ENCODE results near the gene TOB1. TPM values are rescaled to one million over a fixed set of nuclear protein-coding genes. Genes with fewer than 3 reads are reported as not detected.

Gene TOB1
- total RNA-seq, 2 experiments from 2014 or later: 419 to 449 TPM

GRCh38 chr17:50815400-50815799 lies 50.8 kb downstream of the TOB1 start:
- Mint-ChIP-seq H3K36me3 (ENCODE audit: low read depth) (no peaks in the 10 kb centered on the region), H3K4me3 (no peak overlapping the region), H3K27ac (no peak overlapping the region), H3K4me1 (ENCODE audit: low read depth) (no peaks in the 10 kb centered on the region), H3K9me3 (no peaks in the 10 kb centered on the region), H3K27me3 (peaks cover 20% of the 10 kb centered on the region)
- ChIA-PET CTCF (no interaction called here), POLR2A (no interaction called here)
- DNase-seq (no peak), ATAC-seq (ENCODE audit: poor library complexity) (no peak)
- H3K27me3 ChIP-seq (ENCODE audit: control insufficient read depth in 1 of 2, insufficient read depth in 2 of 2, low read length in 2 of 2): peaks cover 4 to 6% of the 10 kb centered on the region in 2 experiments
- no peaks in the 10 kb centered on the region for H3K36me3 ChIP-seq (ENCODE audit: insufficient read depth, low read length)
- no peak overlapping the region for H3K4me3 ChIP-seq (ENCODE audit: low read length)
- peaks cover 0 to 3% of the 10 kb centered on the region in 2 experiments for H3K9me3 ChIP-seq (ENCODE audit: control insufficient read depth in 1 of 2, insufficient read depth in 1 of 2, low read length in 2 of 2)
- peaks cover 8% of the 10 kb centered on the region for H3K4me1 ChIP-seq (ENCODE audit: insufficient read depth, low read length)
- no peak overlapping the region for H3K27ac ChIP-seq (ENCODE audit: low read depth in 1 of 2, low read length in 2 of 2)
- TF ChIP-seq CTCF (IDR thresholded peaks at IDR 0.05): no peak
- intact Hi-C loops (cut with DNase I, micrococcal nuclease): no loop called here

GRCh38 chr17:50813583-50813982 lies 52.6 kb downstream of the TOB1 start:
- H3K9me3 Mint-ChIP-seq: no peaks in the 10 kb centered on the region
- intact Hi-C loops (cut with DNase I, micrococcal nuclease): no loop called here
- DNase-seq (no peak), ATAC-seq (ENCODE audit: poor library complexity) (no peak)
- no peak for TF ChIP-seq CTCF (IDR thresholded peaks at IDR 0.05)
- H3K4me3 Mint-ChIP-seq: no peak overlapping the region
- H3K27ac Mint-ChIP-seq: no peak overlapping the region
- ChIA-PET CTCF (no interaction called here), POLR2A (no interaction called here)
- peaks cover 20% of the 10 kb centered on the region for H3K27me3 Mint-ChIP-seq
- no peaks in the 10 kb centered on the region for H3K36me3 Mint-ChIP-seq (ENCODE audit: low read depth)
- no peak overlapping the region for H3K27ac ChIP-seq (ENCODE audit: low read depth in 1 of 2, low read length in 2 of 2)
- peaks cover 0 to 3% of the 10 kb centered on the region in 2 experiments for H3K9me3 ChIP-seq (ENCODE audit: control insufficient read depth in 1 of 2, insufficient read depth in 1 of 2, low read length in 2 of 2)
- H3K36me3 ChIP-seq (ENCODE audit: insufficient read depth, low read length): no peaks in the 10 kb centered on the region
- H3K4me3 ChIP-seq (ENCODE audit: low read length): no peak overlapping the region
- peaks cover 8% of the 10 kb centered on the region for H3K4me1 ChIP-seq (ENCODE audit: insufficient read depth, low read length)
- H3K27me3 ChIP-seq (ENCODE audit: control insufficient read depth in 1 of 2, insufficient read depth in 2 of 2, low read length in 2 of 2): peaks cover 4 to 6% of the 10 kb centered on the region in 2 experiments
- H3K4me1 Mint-ChIP-seq (ENCODE audit: low read depth): no peaks in the 10 kb centered on the region

Other genes starting within 250 kb of the TOB1 start
- gene ABCC3, start 231.5 kb downstream of the TOB1 start, total RNA-seq: under 1 TPM in 1 of 2 experiments, not detected in 1; 0.19 TPM
- gene ANKRD40, start 158.4 kb downstream of the TOB1 start, total RNA-seq: 10 to 100 TPM; 22.8 to 24.0 TPM
- gene LUC7L3, start 146.8 kb downstream of the TOB1 start, total RNA-seq: 100 to 1,000 TPM; 116 to 126 TPM
- gene ANKRD40CL, start 98.8 kb downstream of the TOB1 start, total RNA-seq: not detected
- not detected for gene WFIKKN2, start 30.8 kb downstream of the TOB1 start, total RNA-seq